Subcutaneous abdominal adipose tissue (tissue), 5 donors: ENCODE results near the gene ELSPBP1.

Experiments used
- H3K27ac ChIP-seq: one replicate; pipeline ENCODE4 v1.7.0; 2013; ENCODE audit warnings: low read depth, mild to moderate bottlenecking, inconsistent platforms, low read length, moderate library complexity
- H3K27me3 ChIP-seq, 5 donors: one replicate each; pipeline ENCODE4 v1.7.0; 2013; ENCODE audit warnings: low read length in 5 of 5, inconsistent platforms in 1 of 5; ENCODE audit not compliant: control insufficient read depth in 5 of 5, insufficient read depth in 4 of 5
- H3K36me3 ChIP-seq, 5 donors: one replicate each; pipeline ENCODE4 v1.7.0; 2013; ENCODE audit warnings: low read length in 5 of 5; ENCODE audit not compliant: control insufficient read depth in 5 of 5, insufficient read depth in 5 of 5
- H3K4me1 ChIP-seq, 5 donors: one replicate each; pipeline ENCODE4 v1.7.0; 2013; ENCODE audit warnings: low read length in 5 of 5, mild to moderate bottlenecking in 3 of 5, moderate library complexity in 1 of 5; ENCODE audit not compliant: control insufficient read depth in 5 of 5, insufficient read depth in 5 of 5
- H3K4me3 ChIP-seq, 5 donors: one replicate each; pipeline ENCODE4 v1.7.0; 2013; ENCODE audit warnings: low read length in 5 of 5, low read depth in 1 of 5
- H3K9ac ChIP-seq, 5 donors: one replicate each; pipeline ENCODE4 v1.7.0; 2013; ENCODE audit warnings: low read length in 5 of 5, mild to moderate bottlenecking in 4 of 5, moderate library complexity in 3 of 5
- H3K9me3 ChIP-seq, 5 donors: one replicate each; pipeline ENCODE4 v1.7.0; 2013; ENCODE audit warnings: low read length in 5 of 5; ENCODE audit not compliant: control insufficient read depth in 5 of 5
- donor health status: healthy.
- donor health status: healthy.
- donor health status: healthy.
- donor health status: healthy.
- donor health status: healthy.

ELSPBP1 gene

GRCh38 chr19:48036765-48037164 is 42.3 kb downstream of the ELSPBP1 start:
- H3K27me3 ChIP-seq = peaks cover 2 to 11% (median 6%) of the 10 kb centered on the region in 5 donors
- H3K4me3 ChIP-seq = peak overlapping the region in 1 of 5 donors; percentile 9
- H3K27ac ChIP-seq = no peak overlapping the region
- H3K36me3 ChIP-seq = no peaks in the 10 kb centered on the region
- H3K9me3 ChIP-seq = peaks cover 0 to 26% (median 19%) of the 10 kb centered on the region in 5 donors
- no peak overlapping the region for H3K9ac ChIP-seq
- no peaks in the 10 kb centered on the region for H3K4me1 ChIP-seq

- H3K27me3 ChIP-seq = peaks cover 4 to 15% (median 7%) of the 10 kb centered on the region in 5 donors
- no peak overlapping the region for H3K4me3 ChIP-seq
- no peaks in the 10 kb centered on the region for H3K36me3 ChIP-seq
- H3K27ac ChIP-seq = no peak overlapping the region
- no peak overlapping the region for H3K9ac ChIP-seq
- H3K9me3 ChIP-seq = peaks cover 0 to 10% (median 6%) of the 10 kb centered on the region in 5 donors
- no peaks in the 10 kb centered on the region for H3K4me1 ChIP-seq
Measured at GRCh38 chr19:48041877-48042580, 47.6 kb downstream of the ELSPBP1 start.

GRCh38 chr19:48043675-48044258 is 49.3 kb downstream of the ELSPBP1 start, which contains the start of gene CABP5:
TSS of gene CABP5 (minus strand) at chr19:48044079. CDS start at chr19:48043922, 157 bp downstream.
- H3K27ac ChIP-seq = no peak within 1 kb of the TSS
- H3K4me1 ChIP-seq = no peaks in the 10 kb centered on the region
- no peak within 1 kb of the TSS for H3K9ac ChIP-seq
- H3K36me3 ChIP-seq = peaks cover 0 to 16% (median 10%) of the 10 kb centered on the region in 5 donors
- H3K4me3 ChIP-seq = no peak within 1 kb of the TSS
- peaks cover 4 to 15% (median 7%) of the 10 kb centered on the region in 5 donors for H3K27me3 ChIP-seq
- peaks cover 0 to 2% (median 0%) of the 10 kb centered on the region in 5 donors for H3K9me3 ChIP-seq

GRCh38 chr19:48044561-48044960 is 50.1 kb downstream of the ELSPBP1 start:
- Histone ChIP-seq H3K9me3 (peaks cover 0 to 2% (median 0%) of the 10 kb centered on the region in 5 donors), H3K9ac (no peak overlapping the region), H3K36me3 (peaks cover 0 to 21% (median 14%) of the 10 kb centered on the region in 5 donors), H3K27me3 (peaks cover 4 to 12% (median 6%) of the 10 kb centered on the region in 5 donors), H3K4me3 (no peak overlapping the region), H3K27ac (no peak overlapping the region), H3K4me1 (no peaks in the 10 kb centered on the region)

GRCh38 chr19:48051335-48052033 is 57.1 kb downstream of the ELSPBP1 start:
- no peak overlapping the region for H3K27ac ChIP-seq

GRCh38 chr19:48053076-48053475 is 58.6 kb downstream of the ELSPBP1 start:
- Histone ChIP-seq H3K4me3 (no peak overlapping the region), H3K27me3 (no peaks in the 10 kb centered on the region), H3K9ac (no peak overlapping the region), H3K27ac (no peak overlapping the region), H3K4me1 (no peaks in the 10 kb centered on the region), H3K36me3 (peaks cover 0 to 47% (median 27%) of the 10 kb centered on the region in 5 donors), H3K9me3 (peaks cover 0 to 2% (median 0%) of the 10 kb centered on the region in 5 donors)

More at GRCh38 chr19:48051335-48052033, 57.1 kb downstream of the ELSPBP1 start:
- H3K9ac ChIP-seq = no peak overlapping the region
- no peak overlapping the region for H3K4me3 ChIP-seq
- peaks cover 0 to 2% (median 0%) of the 10 kb centered on the region in 5 donors for H3K9me3 ChIP-seq
- H3K36me3 ChIP-seq = peaks cover 0 to 56% (median 34%) of the 10 kb centered on the region in 5 donors
- H3K4me1 ChIP-seq = no peaks in the 10 kb centered on the region
- H3K27me3 ChIP-seq = no peaks in the 10 kb centered on the region

GRCh38 chr19:48053856-48054255 is 59.4 kb downstream of the ELSPBP1 start:
- Histone ChIP-seq H3K36me3 (peaks cover 0 to 40% (median 19%) of the 10 kb centered on the region in 5 donors), H3K9me3 (no peaks in the 10 kb centered on the region), H3K4me3 (no peak overlapping the region), H3K27ac (no peak overlapping the region), H3K9ac (no peak overlapping the region), H3K27me3 (no peaks in the 10 kb centered on the region), H3K4me1 (no peaks in the 10 kb centered on the region)

- Histone ChIP-seq H3K27me3 (peaks cover 0 to 7% (median 0%) of the 10 kb centered on the region in 5 donors), H3K9me3 (no peaks in the 10 kb centered on the region), H3K4me1 (no peaks in the 10 kb centered on the region), H3K27ac (no peak overlapping the region), H3K36me3 (peaks cover 0 to 23% (median 8%) of the 10 kb centered on the region in 5 donors), H3K4me3 (no peak overlapping the region), H3K9ac (no peak overlapping the region)
Measured at GRCh38 chr19:48059331-48059730, 64.9 kb downstream of the ELSPBP1 start.

- H3K4me1 ChIP-seq = no peaks in the 10 kb centered on the region
- H3K9ac ChIP-seq = no peak overlapping the region
- no peak overlapping the region for H3K27ac ChIP-seq
- peaks cover 0 to 20% (median 8%) of the 10 kb centered on the region in 5 donors for H3K36me3 ChIP-seq
- H3K4me3 ChIP-seq = no peak overlapping the region
- H3K9me3 ChIP-seq = no peaks in the 10 kb centered on the region
- peaks cover 0 to 7% (median 0%) of the 10 kb centered on the region in 5 donors for H3K27me3 ChIP-seq
Measured at GRCh38 chr19:48060381-48060780, 65.9 kb downstream of the ELSPBP1 start.
